Esophagus squamous epithelium (tissue), 4 donors: ENCODE measurements around the gene NCOA1.

Source experiments
- CTCF ChIP-seq, 6 experiments: fragments of 450-650 bp in 4 of 6; fragments of 200-600 bp in 2 of 6; sonication (generic) in 2 of 6; IDR thresholded peaks; one replicate each; pipeline ENCODE4 v1.5.1; 2016 to 2019; ENCODE audit warnings: antibody characterized with exemption in 6 of 6, mild to moderate bottlenecking in 4 of 6, moderate library complexity in 4 of 6
- POLR2A ChIP-seq, 4 donors: fragments of 450-650 bp; IDR thresholded peaks; one replicate each; pipeline ENCODE4 v1.6.1; 2017; ENCODE audit warnings: antibody characterized with exemption in 4 of 4, mild to moderate bottlenecking in 4 of 4, moderate library complexity in 3 of 4

DNA sequence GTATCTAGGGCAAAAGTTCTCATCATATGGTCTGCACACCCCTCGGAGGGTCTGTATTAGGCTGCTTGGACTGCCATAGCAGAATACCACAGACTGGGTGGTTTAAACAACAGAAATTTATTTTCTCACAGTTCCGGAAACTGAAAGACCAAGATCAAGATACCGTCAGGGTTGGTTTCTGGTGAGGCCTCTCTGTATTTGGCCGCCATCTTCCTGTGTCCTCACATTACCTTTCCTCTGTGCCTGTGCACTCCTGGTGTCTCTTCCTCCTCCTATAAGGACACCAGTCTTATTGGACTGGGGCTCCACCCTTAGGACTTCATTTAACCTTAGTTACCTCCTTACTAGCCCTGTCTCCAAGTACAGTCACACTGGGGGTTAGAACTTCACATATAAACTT, 132.5 kb downstream of the NCOA1 start:
- no peak for TF ChIP-seq POLR2A (IDR thresholded peaks at IDR 0.05)
- no peak for TF ChIP-seq CTCF (IDR thresholded peaks at IDR 0.05)
